Stimulated activated CD4-positive, alpha-beta T cell treated with anti-CD3 and anti-CD28 coated beads, TNF-alpha, amount 100 ng/mL, for 24 hours (primary cell): ENCODE results near the gene BCL6B.

Experiments
- DNase-seq, 3 experiments: peaks; one replicate each; pipeline ENCODE4 v3.0.0-alpha.2; 2020; ENCODE audit warnings: low read depth in 3 of 3

Gene BCL6B

GRCh38 chr17:7058831-7059447 is 36.1 kb downstream of the BCL6B start:
- DNase-seq, result no peak

GRCh38 chr17:7060165-7060891 is 37.5 kb downstream of the BCL6B start:
- DNase-seq, result peak in 1 of 3 experiments; percentile 53

GRCh38 chr17:7063518-7064094 is 40.8 kb downstream of the BCL6B start:
- DNase-seq, result no peak

- no peak for DNase-seq
Observed at GRCh38 chr17:7064261-7064660, 41.4 kb downstream of the BCL6B start.

- DNase-seq, result no peak
Observed at GRCh38 chr17:7067198-7067597, 44.3 kb downstream of the BCL6B start.

- DNase-seq, result no peak
Observed at GRCh38 chr17:7068268-7068667, 45.4 kb downstream of the BCL6B start.

- DNase-seq, result no peak
Observed at GRCh38 chr17:7070712-7071111, 47.9 kb downstream of the BCL6B start.

- DNase-seq, result no peak
Observed at GRCh38 chr17:7072406-7072805, 49.6 kb downstream of the BCL6B start.

- no peak for DNase-seq
Observed at GRCh38 chr17:7074931-7075330, 52.1 kb downstream of the BCL6B start.

- DNase-seq, result no peak
Observed at GRCh38 chr17:7077911-7078546, 55.2 kb downstream of the BCL6B start.

GRCh38 chr17:7078711-7079110 is 55.9 kb downstream of the BCL6B start:
- no peak for DNase-seq
